AG04449 (cell line): ENCODE results near the gene ZNF536.
A peak's percentile ranks its signal among the peaks of the same experiment; 100 is the strongest.

Source experiments
- CTCF ChIA-PET: fragments of 350-600 bp; formaldehyde crosslinking; extraction: SDS; loops from one replicate; lab custom pipeline; 2021; ENCODE audit warnings: antibody characterized with exemption; lab: Yijun Ruan, JAX
- POLR2A ChIA-PET: fragments of 400-600, 350-600 bp; formaldehyde crosslinking; extraction: SDS; loops from one replicate; lab custom pipeline; 2020; ENCODE audit warnings: antibody characterized with exemption, inconsistent platforms; lab: Yijun Ruan, JAX
- DNase-seq: peaks from one replicate; pipeline ENCODE4 v3.0.0-alpha.2; 2010; ENCODE audit warnings: low read depth, low spot score
- H3K4me3 ChIP-seq: 2 replicates; pipeline ENCODE4 v1.5.1; 2011; ENCODE audit warnings: low read depth, mild to moderate bottlenecking, control low read depth, low read length
- TF ChIP-seq, protein P1 (sequence below): IDR thresholded peaks from one replicate; pipeline ENCODE4 v1.5.1; 2011; ENCODE audit warnings: mild to moderate bottlenecking, moderate library complexity, low read length, control low read depth, inconsistent platforms; ENCODE audit not compliant: insufficient read depth; ENCODE audit errors: missing control alignments

ZNF536 gene

DNA sequence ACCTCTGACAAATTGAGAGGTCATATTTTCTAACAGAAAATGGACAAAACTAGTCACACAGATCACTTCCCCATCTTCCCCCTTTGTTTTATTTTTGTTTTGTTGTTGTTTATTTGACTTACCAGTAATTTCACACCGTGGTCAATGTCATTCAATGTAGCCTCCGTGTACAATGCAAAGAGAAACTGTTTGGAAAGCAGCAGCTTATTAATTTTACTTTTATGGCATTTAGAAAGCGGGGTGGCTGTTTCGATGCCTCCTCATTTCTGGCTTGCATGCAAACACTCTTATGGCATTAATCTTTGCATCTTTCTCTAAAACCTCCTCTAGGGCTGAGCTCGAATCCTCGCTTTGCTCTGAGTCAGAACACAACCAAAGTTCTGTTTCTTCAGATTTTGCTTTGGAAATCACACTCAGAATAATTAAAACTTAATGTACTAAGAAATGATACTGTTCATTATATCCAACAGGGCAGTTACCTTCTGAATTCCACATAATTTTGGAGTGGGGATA lies 77.0 kb downstream of the ZNF536 start:
- no peak for DNase-seq
- TF ChIP-seq, protein P1, sequence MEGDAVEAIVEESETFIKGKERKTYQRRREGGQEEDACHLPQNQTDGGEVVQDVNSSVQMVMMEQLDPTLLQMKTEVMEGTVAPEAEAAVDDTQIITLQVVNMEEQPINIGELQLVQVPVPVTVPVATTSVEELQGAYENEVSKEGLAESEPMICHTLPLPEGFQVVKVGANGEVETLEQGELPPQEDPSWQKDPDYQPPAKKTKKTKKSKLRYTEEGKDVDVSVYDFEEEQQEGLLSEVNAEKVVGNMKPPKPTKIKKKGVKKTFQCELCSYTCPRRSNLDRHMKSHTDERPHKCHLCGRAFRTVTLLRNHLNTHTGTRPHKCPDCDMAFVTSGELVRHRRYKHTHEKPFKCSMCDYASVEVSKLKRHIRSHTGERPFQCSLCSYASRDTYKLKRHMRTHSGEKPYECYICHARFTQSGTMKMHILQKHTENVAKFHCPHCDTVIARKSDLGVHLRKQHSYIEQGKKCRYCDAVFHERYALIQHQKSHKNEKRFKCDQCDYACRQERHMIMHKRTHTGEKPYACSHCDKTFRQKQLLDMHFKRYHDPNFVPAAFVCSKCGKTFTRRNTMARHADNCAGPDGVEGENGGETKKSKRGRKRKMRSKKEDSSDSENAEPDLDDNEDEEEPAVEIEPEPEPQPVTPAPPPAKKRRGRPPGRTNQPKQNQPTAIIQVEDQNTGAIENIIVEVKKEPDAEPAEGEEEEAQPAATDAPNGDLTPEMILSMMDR, result no peak
- POLR2A ChIA-PET, result no interaction called here
- CTCF ChIA-PET, result no interaction called here
- H3K4me3 ChIP-seq, result no peak overlapping the region

- CTCF ChIA-PET, result no interaction called here
- no peak for DNase-seq
- TF ChIP-seq, protein P1, result no peak
- POLR2A ChIA-PET, result no interaction called here
- peak overlapping the region; percentile 40 for H3K4me3 ChIP-seq
These were observed 77.5 kb downstream of the ZNF536 start for GRCh38 chr19:30449673-30450072.

GRCh38 chr19:30450100-30450499 lies 77.9 kb downstream of the ZNF536 start:
- TF ChIP-seq, protein P1, result no peak
- ChIA-PET POLR2A (no interaction called here), CTCF (no interaction called here)
- DNase-seq, result no peak
- H3K4me3 ChIP-seq, result peak overlapping the region; percentile 40

GRCh38 chr19:30450835-30451321 lies 78.7 kb downstream of the ZNF536 start:
- ChIA-PET CTCF (no interaction called here), POLR2A (no interaction called here)
- no peak for DNase-seq
- TF ChIP-seq, protein P1, result no peak
- peak overlapping the region; percentile 38 for H3K4me3 ChIP-seq

DNA sequence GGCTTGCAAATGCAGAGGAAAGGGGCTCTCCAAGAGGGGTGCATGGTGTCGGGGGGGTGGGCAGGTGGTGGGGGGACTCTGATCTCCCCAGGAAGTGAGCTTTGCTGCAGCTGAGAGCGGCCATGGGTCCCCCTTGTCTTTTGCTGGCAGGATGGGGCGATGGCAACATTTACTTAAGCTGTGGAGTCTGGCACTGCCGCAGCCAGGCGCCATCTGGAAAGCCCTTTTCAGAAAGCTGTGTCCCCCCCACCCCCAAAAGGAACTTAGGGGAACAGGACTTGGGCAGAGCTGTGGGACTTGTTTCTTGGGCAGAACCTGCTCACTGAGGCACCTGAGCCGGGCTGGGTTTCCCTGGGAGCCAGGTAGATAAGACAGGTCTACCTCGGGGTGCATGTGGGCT lies 80.7 kb downstream of the ZNF536 start:
- H3K4me3 ChIP-seq, result no peak overlapping the region
- no peak for DNase-seq
- CTCF ChIA-PET, result no interaction called here
- POLR2A ChIA-PET, result no interaction called here
- TF ChIP-seq, protein P1, result no peak

GRCh38 chr19:30453743-30454142 lies 81.6 kb downstream of the ZNF536 start:
- ChIA-PET POLR2A (no interaction called here), CTCF (no interaction called here)
- H3K4me3 ChIP-seq, result no peak overlapping the region
- DNase-seq, result no peak
- TF ChIP-seq, protein P1, result no peak
